ENCODE measurements around the gene MARCHF10.

The MARCHF10 gene

GRCh38 chr17:62822080-62822904, 14.2 kb upstream of the MARCHF10 start:
- H3K27ac ChIP-seq = peak overlapping the region; percentile 98

DNA sequence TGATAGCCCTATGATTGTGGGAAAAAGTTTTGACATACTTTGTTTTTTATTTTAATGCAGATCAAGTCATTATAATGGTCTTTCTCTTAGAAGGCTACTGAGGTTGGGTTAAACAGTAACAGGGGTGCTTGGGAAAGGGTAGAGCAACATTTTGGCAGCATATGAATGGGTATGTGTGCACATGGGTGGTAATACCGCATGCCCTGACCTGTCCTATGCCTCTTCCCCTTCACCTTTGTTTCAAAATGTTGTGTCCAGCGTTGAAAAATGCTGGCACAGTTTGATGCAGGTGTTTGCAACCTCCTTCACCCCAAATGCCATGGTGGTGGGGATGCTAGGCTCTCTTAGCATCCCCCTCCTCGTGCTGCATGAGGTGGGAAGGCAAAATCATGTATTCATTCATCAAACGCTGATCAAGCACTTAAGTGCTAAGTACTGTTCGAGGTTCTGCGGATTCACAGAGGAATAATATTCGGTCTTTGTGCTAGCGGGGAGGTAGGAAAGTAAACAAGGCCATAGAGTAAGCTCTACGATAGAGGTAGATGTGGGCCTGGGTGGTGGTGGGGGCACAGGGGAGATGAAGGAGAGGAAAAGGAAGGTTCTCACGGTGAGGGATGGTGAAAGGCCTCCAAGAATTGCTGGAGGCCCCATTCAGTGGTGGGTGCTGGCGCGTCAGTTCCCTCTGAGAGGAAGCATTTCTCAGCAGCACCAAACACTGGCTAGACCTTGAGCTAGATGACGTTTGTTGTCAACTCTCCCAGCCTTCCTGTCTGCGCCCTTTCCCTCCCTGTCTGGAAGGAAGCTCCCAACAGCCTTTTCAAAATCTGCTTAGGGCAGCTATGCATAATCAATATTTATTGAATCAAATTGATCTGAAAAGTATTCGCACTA, 13.3 kb upstream of the MARCHF10 start:
- peak overlapping the region; percentile 98 for H3K27ac ChIP-seq
- no peak for DNase-seq (ENCODE audit: low read depth, low spot score)

More at GRCh38 chr17:62822080-62822904, 14.2 kb upstream of the MARCHF10 start:
- DNase-seq (ENCODE audit: low read depth, low spot score) = no peak

- DNase-seq (ENCODE audit: low read depth, low spot score) = peak; percentile 93
- peak overlapping the region; percentile 98 for H3K27ac ChIP-seq
These were observed 11.6 kb upstream of the MARCHF10 start for GRCh38 chr17:62819511-62820221.

GRCh38 chr17:62818526-62818925, 10.4 kb upstream of the MARCHF10 start:
- DNase-seq (ENCODE audit: low read depth, low spot score) = no peak
- peak overlapping the region; percentile 98 for H3K27ac ChIP-seq

- no peak overlapping the region for H3K27ac ChIP-seq
- DNase-seq (ENCODE audit: low read depth, low spot score) = no peak
These were observed 8.2 kb upstream of the MARCHF10 start for GRCh38 chr17:62816282-62816839.

DNA sequence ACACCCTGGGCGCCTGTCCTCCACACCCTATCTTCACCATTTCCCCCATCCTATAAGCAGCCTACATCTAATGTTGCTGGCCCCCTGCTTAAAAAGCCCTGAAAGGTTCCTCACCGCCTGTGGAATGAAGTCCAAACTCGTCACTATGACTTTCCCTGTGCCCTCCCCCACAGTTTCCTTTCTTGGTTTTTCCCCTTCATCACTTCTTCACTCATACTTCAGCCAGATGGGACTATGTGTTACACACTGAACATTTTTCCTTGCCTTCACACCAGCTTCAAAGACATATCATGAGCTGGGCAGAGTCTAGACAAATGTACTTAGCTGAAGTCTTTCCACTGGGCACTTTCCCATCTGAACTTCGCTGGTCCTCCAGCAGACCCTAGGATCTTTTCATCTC, 1.5 kb upstream of the MARCHF10 start:
- no peak for DNase-seq (ENCODE audit: low read depth, low spot score)

GRCh38 chr17:62808576-62808970, 459 bp upstream of the MARCHF10 start:
- no peak for DNase-seq (ENCODE audit: low read depth, low spot score)
- H3K27ac ChIP-seq = no peak overlapping the region

More for the DNA sequence above, 1.5 kb upstream of the MARCHF10 start:
- no peak overlapping the region for H3K27ac ChIP-seq

DNA sequence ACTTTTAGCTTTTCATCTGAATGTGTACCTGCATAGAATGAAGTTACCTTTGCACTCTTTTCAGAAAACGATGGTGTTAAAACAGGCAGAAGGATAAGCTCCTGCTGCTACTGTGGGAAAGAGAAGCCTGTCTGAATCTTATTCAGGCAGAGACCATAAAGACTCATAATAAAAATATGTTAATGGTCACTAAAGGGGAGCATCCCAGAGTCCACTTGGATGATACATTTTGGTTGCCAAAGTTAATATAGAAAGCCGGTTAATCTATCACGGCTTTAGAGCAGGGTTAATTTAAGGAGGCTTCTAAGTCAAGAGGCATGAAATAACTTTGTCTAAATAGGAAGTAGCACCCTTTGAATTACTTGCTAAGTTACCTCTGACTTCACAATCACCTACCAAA, 2.9 kb downstream of the MARCHF10 start:
- no peak for DNase-seq (ENCODE audit: low read depth, low spot score)
- peak overlapping the region; percentile 57 for H3K27ac ChIP-seq

GRCh38 chr17:62804822-62805221, 3.3 kb downstream of the MARCHF10 start:
- H3K27ac ChIP-seq = peak overlapping the region; percentile 57
- peak; percentile 69 for DNase-seq (ENCODE audit: low read depth, low spot score)

DNA sequence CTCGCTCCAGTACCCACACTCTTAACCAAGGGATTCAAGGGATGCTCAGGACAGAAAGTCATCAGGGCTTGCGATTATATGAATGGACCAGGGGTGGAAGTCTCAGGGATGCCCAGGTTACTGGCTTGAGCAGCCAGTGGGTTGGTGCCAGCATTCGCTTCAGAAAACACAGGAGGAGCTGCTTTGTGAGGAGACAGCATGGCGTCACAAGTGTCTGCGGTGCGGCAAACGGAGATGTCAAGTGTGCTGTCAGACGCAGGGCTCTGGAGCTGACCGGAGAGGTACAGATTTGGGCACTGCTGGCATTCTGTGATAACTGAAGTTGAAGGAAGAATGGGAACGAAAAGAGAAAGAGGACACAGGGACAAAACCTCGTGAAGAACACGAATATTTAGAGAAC, 4.1 kb downstream of the MARCHF10 start:
- H3K27ac ChIP-seq = no peak overlapping the region
- DNase-seq (ENCODE audit: low read depth, low spot score) = no peak

DNA sequence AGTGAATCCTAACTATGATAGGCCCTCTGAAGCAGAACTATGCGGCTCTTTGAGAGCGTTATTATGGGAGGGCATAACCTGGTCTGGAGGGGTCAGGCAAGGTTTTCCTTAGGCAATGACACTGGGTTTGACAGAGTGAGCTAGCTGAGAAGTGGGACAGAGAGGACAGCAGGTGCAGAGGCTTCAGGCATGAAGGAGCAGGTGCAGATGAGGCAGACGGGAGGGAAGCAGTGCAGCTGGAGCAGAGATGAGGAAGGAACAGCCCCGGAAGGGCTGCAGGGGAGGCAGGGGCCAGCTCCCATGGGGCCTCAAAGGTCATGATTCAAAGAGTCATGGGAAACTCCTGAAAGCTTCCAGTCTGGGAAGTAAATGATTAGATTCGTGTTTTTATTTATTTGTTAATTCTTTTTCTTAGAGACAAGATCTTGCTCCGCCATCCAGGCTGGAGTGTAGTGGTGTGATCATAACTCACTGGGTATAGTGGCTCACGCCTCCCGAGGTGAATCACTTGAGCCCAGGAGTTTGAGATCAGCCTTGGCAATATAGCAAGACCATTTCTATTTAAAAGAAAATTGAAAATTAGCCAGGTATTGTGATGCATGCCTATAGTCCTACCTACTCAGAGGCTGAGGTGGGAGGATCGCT, 5.4 kb downstream of the MARCHF10 start:
- DNase-seq (ENCODE audit: low read depth, low spot score) = no peak
- no peak overlapping the region for H3K27ac ChIP-seq

DNA sequence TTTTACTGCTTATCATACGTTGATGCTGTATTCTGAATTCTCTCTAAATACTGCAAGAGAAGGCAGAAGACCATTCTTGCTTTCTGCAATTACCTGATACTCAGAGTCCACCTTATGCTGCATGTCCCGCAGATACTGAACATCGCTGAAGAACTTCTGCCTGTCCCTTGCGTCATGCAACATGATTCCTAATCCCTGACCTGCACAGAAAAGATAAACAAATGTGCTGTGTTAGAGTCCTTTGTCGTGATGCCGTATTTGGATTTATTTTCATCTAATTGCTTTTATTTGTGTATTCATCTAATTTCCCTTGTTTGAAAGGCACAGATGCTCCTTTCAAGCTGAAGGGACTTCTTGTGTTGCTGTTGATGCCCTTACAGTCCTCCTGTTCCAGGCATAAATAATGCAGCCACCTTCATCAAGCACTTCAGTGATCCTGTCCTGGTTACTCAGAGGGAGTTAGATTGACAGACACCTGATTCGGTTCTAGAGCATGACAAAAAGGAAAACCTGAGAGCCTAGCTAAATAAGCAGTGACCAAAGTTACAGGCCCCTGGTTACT, 6.5 kb downstream of the MARCHF10 start:
- no peak for DNase-seq (ENCODE audit: low read depth, low spot score)
- no peak overlapping the region for H3K27ac ChIP-seq

GRCh38 chr17:62800585-62800984, 7.5 kb downstream of the MARCHF10 start:
- H3K27ac ChIP-seq = no peak overlapping the region
- peak; percentile 60 for DNase-seq (ENCODE audit: low read depth, low spot score)

- no peak overlapping the region for H3K27ac ChIP-seq
- no peak for DNase-seq (ENCODE audit: low read depth, low spot score)
These were observed 10.2 kb downstream of the MARCHF10 start for GRCh38 chr17:62797959-62798358.

GRCh38 chr17:62796291-62796690, 11.8 kb downstream of the MARCHF10 start:
- DNase-seq (ENCODE audit: low read depth, low spot score) = no peak
- no peak overlapping the region for H3K27ac ChIP-seq

GRCh38 chr17:62794666-62794971, 13.5 kb downstream of the MARCHF10 start:
- no peak overlapping the region for H3K27ac ChIP-seq
- no peak for DNase-seq (ENCODE audit: low read depth, low spot score)

GRCh38 chr17:62793919-62794665, 14.0 kb downstream of the MARCHF10 start:
- DNase-seq (ENCODE audit: low read depth, low spot score) = no peak
- no peak overlapping the region for H3K27ac ChIP-seq

DNA sequence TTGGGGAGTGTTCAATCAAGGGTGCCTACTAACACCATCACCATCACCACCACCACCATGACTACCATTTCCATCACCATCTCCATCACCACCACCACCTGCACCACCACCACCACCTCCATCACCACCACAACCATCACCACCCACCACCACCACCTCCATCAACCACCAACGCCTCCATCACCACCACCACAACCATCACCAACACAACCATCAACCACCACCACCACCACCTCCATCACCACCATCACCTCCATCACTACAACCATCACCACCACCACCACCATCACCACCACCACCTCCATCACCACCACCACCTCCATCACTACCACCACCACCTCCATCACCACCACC, 15.7 kb downstream of the MARCHF10 start:
- DNase-seq (ENCODE audit: low read depth, low spot score) = no peak
- H3K27ac ChIP-seq = peak overlapping the region; percentile 64
